NB4 (cell line): ENCODE results near the gene TRAPPC6A.

Source experiments
- TF ChIP-seq, protein P1 (sequence below): IDR thresholded peaks from one replicate; pipeline ENCODE4 v1.5.1; 2012; ENCODE audit warnings: low read depth, low read length
- TF ChIP-seq, protein P2 (sequence below): IDR thresholded peaks from 2 replicates; pipeline ENCODE4 v1.6.1; 2011; ENCODE audit warnings: low read depth, low read length

DNA sequence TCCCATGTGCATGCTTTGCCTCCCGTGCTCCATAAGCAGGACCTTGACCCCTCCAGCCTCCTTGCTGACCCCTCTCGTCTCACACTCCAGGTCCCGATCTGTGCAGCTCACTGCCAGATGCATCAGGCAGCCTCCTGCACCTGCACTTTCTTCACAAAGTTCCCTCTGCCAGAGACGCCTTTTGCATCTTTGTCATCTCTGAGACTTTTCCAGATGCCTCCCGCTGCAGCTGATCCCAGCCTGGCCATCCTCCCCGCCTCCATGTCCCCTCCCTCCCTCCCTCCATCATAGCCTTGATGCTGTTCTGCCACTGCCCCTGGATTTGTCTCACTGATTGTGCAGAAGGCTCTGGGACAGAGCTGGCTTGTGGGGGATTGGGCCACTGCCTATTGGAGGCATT is 55.2 kb downstream of the TRAPPC6A start:
- TF ChIP-seq, protein P1, sequence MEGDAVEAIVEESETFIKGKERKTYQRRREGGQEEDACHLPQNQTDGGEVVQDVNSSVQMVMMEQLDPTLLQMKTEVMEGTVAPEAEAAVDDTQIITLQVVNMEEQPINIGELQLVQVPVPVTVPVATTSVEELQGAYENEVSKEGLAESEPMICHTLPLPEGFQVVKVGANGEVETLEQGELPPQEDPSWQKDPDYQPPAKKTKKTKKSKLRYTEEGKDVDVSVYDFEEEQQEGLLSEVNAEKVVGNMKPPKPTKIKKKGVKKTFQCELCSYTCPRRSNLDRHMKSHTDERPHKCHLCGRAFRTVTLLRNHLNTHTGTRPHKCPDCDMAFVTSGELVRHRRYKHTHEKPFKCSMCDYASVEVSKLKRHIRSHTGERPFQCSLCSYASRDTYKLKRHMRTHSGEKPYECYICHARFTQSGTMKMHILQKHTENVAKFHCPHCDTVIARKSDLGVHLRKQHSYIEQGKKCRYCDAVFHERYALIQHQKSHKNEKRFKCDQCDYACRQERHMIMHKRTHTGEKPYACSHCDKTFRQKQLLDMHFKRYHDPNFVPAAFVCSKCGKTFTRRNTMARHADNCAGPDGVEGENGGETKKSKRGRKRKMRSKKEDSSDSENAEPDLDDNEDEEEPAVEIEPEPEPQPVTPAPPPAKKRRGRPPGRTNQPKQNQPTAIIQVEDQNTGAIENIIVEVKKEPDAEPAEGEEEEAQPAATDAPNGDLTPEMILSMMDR: no peak
- TF ChIP-seq, protein P2, sequence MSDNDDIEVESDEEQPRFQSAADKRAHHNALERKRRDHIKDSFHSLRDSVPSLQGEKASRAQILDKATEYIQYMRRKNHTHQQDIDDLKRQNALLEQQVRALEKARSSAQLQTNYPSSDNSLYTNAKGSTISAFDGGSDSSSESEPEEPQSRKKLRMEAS: no peak
